HEK293T (cell line): Measurements from ENCODE around the gene MACROD2.

Source experiments
- CTCF ChIA-PET: fragments of 350-600 bp; formaldehyde crosslinking; extraction: SDS; loops from one replicate; lab custom pipeline; 2021; ENCODE audit warnings: antibody characterized with exemption, inconsistent platforms; lab: Yijun Ruan, JAX
- POLR2A ChIA-PET: fragments of 350-600 bp; formaldehyde crosslinking; extraction: SDS; loops from one replicate; lab custom pipeline; 2020; ENCODE audit warnings: antibody characterized with exemption, inconsistent platforms; lab: Yijun Ruan, JAX
- DNase-seq: peaks from one replicate; pipeline ENCODE4 v3.0.0; 2012; ENCODE audit warnings: mixed read lengths; ENCODE audit errors: extremely low spot score
- ARNT ChIP-seq: fragments of 450-650 bp; IDR thresholded peaks from 2 replicates; pipeline ENCODE4 v1.6.1; 2017; ENCODE audit warnings: mild to moderate bottlenecking
- BHLHE40 ChIP-seq: fragments of 450-650 bp; IDR thresholded peaks from 2 replicates; pipeline ENCODE4 v1.6.1; 2016; ENCODE audit warnings: mild to moderate bottlenecking, moderate library complexity, borderline replicate concordance
- CTBP1 ChIP-seq: fragments of 450-650 bp; IDR thresholded peaks from 2 replicates; pipeline ENCODE4 v1.6.1; 2016; ENCODE audit warnings: borderline replicate concordance
- ELF4 ChIP-seq: fragments of 450-650 bp; IDR thresholded peaks from 2 replicates; pipeline ENCODE4 v1.6.1; 2017; ENCODE audit warnings: antibody characterized with exemption
- FOXA1 ChIP-seq: fragments of 450-650 bp; IDR thresholded peaks from 2 replicates; pipeline ENCODE4 v1.6.1; 2016; ENCODE audit warnings: mild to moderate bottlenecking
- FOXK2 ChIP-seq: fragments of 450-650 bp; IDR thresholded peaks from 2 replicates; pipeline ENCODE4 v1.6.1; 2016; ENCODE audit warnings: mild to moderate bottlenecking
- FOXM1 ChIP-seq: fragments of 450-650 bp; IDR thresholded peaks from 2 replicates; pipeline ENCODE4 v1.6.1; 2017; ENCODE audit warnings: mild to moderate bottlenecking, borderline replicate concordance
- HDGF ChIP-seq: fragments of 450-650 bp; IDR thresholded peaks from 2 replicates; pipeline ENCODE4 v1.6.1; 2017; ENCODE audit warnings: antibody characterized with exemption, borderline replicate concordance
- L3MBTL2 ChIP-seq: fragments of 450-650 bp; conservative IDR thresholded peaks from 2 replicates; pipeline ENCODE4 v1.6.1; 2016; ENCODE audit warnings: mild to moderate bottlenecking
- LEF1 ChIP-seq: fragments of 450-650 bp; IDR thresholded peaks from 2 replicates; pipeline ENCODE4 v1.6.1; 2017; ENCODE audit warnings: mild to moderate bottlenecking, borderline replicate concordance
- NFRKB ChIP-seq: fragments of 450-650 bp; IDR thresholded peaks from 2 replicates; pipeline ENCODE4 v1.6.1; 2016; ENCODE audit warnings: mild to moderate bottlenecking, moderate library complexity
- SP1 ChIP-seq: fragments of 450-650 bp; IDR thresholded peaks from 2 replicates; pipeline ENCODE4 v1.6.1; 2017
- SUZ12 ChIP-seq: fragments of 450-650 bp; IDR thresholded peaks from 2 replicates; pipeline ENCODE4 v1.6.1; 2016; ENCODE audit warnings: mild to moderate bottlenecking
- TARDBP ChIP-seq: fragments of 450-650 bp; IDR thresholded peaks from 2 replicates; pipeline ENCODE4 v1.6.1; 2016
- ZNF384 ChIP-seq: fragments of 450-650 bp; IDR thresholded peaks from 2 replicates; pipeline ENCODE4 v1.6.1; 2016
- TF ChIP-seq, protein P1 (sequence below): fragments of 450-650 bp; IDR thresholded peaks from 2 replicates; pipeline ENCODE4 v1.6.1; 2016

Gene MACROD2

DNA sequence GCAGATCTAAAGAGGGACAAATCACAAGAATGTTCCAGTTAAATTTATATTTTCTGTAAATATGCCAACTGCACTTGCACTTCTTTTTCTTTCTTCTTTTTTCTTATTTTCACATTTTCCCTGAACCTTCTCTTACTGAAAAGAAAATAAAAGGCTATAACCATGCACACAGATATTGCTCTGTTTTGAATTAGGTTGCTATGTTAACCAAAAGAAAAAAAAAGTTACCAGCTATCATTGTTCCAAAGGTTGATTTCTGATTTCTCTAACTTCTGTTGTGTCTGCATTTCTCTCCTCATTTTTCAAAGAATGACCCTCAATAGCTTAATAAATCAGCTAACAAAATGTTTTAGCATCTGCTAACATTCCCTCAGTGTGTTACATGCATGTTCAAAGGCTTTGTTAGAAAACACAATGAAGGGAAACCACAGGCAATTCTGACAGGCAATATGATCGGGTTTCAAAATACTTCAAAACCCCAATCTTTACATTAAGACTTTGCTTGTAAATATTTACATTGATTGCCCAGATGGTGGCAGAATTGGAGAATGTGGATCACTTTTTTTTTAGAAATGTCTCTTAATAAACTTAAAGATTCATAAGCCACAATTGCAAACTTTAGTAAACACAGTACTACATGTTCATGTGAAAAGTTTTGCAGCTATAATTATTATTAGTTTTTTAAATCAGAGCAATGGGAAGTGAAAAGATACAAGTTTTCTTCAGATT lies 1270.4 kb downstream of the MACROD2 start:
- no peak for DNase-seq
- ChIA-PET POLR2A (no interaction called here), CTCF (no interaction called here)
- no peak for TF ChIP-seq BHLHE40
- no peak for TF ChIP-seq CTBP1
- TF ChIP-seq FOXM1 = no peak
- no peak for TF ChIP-seq TARDBP
- no peak for TF ChIP-seq SUZ12
- no peak for TF ChIP-seq LEF1
- TF ChIP-seq L3MBTL2 = no peak
- TF ChIP-seq HDGF = no peak

DNA sequence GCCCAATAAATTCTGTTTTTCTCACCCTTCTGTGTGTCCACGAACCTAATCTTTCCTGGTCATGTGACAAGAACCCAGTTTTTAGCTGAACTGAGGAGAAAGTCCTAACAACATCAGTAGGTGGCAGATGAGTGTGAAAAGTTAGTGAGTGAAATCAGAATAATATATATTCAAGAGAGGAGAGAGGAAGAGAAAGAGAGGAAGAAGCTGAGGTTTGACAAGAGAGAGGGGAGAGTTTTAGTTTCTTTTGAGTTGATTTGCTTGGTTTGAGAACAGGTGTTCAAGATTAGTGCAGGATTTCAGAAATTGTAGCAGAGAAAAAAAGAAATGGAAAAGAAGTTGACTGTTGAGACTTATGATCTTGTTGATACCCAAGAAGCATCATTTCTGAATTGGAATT lies 1272.6 kb downstream of the MACROD2 start:
- ChIA-PET POLR2A (no interaction called here), CTCF (no interaction called here)
- TF ChIP-seq TARDBP (no peak), HDGF (no peak), ARNT (no peak), LEF1 (no peak), CTBP1 (no peak), L3MBTL2 (no peak), FOXM1 (no peak), ELF4 (no peak), SP1 (no peak), BHLHE40 (no peak)
- DNase-seq = no peak

DNA sequence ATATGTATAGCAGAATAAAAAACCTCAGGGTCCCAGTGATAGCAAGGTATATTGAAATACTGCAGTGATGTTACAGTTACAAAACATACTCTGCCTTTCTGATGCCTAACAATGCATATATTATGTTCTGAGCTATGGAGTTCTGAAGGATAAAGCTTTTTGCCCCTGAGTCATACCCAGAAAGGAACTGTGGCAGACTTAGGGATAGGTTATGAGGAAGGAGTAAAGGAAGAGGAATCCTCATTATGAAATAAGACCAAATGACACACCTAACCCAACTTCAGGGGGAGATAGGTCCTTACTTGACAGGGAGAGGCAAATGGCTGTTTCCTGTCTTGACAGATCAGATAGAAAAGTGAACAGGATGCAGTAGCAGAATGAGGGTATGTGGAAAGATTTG lies 1282.7 kb downstream of the MACROD2 start:
- DNase-seq = no peak
- POLR2A ChIA-PET = no interaction called here
- TF ChIP-seq, protein P1, sequence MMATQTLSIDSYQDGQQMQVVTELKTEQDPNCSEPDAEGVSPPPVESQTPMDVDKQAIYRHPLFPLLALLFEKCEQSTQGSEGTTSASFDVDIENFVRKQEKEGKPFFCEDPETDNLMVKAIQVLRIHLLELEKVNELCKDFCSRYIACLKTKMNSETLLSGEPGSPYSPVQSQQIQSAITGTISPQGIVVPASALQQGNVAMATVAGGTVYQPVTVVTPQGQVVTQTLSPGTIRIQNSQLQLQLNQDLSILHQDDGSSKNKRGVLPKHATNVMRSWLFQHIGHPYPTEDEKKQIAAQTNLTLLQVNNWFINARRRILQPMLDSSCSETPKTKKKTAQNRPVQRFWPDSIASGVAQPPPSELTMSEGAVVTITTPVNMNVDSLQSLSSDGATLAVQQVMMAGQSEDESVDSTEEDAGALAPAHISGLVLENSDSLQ = no peak
- TF ChIP-seq BHLHE40 (no peak), ZNF384 (no peak)
- CTCF ChIA-PET = no interaction called here

DNA sequence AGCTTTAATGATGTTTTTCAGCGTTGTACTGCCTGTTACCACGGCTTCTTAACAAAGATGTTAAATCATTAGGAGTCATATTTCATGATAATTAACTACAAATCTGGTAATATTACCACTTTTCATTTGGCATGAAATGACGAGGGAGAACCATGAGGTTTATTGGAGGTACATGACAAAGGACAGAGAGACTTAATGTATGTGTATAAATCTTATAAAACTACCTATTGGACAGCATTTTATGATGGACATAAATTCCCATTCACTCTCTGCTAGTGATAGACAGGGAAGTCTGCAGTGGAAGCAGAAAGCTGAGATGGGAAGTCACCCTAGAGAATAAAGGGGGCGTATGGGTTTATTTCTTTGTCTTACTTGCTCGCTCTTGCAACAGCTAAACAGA lies 1292.0 kb downstream of the MACROD2 start:
- DNase-seq = no peak
- ChIA-PET POLR2A (no interaction called here), CTCF (no interaction called here)
- TF ChIP-seq, protein P1 = peak; percentile 90
- TF ChIP-seq CTBP1 = peak; percentile 58; the same call in 1 of the 2 replicates
- TF ChIP-seq ARNT = no peak

DNA sequence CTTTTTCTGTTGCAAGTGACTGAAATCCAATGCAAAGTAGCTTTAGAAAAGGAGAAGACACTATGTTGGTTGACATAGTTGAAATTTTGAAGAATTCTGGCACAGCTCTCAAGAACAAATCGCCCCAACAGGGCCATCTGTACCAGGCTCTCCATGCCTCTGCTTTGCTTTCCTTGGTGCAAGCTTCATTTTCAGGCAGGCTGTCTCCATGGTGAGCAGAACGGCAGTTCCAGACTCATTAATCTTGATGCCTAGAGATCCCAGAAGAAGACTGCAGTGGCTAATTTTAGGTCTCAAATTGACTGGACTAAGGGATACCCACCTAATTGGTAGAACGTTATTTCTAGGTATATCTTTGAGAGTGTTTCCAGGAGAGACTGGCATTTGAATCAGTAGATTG lies 1292.8 kb downstream of the MACROD2 start:
- CTCF ChIA-PET = no interaction called here
- TF ChIP-seq NFRKB = no peak
- TF ChIP-seq FOXA1 = no peak
- TF ChIP-seq BHLHE40 = no peak
- no peak for TF ChIP-seq LEF1
- TF ChIP-seq CTBP1 = no peak
- no peak for TF ChIP-seq ZNF384
- TF ChIP-seq FOXK2 = no peak
- TF ChIP-seq L3MBTL2 = no peak
- no peak for TF ChIP-seq SUZ12
- TF ChIP-seq TARDBP = no peak
- TF ChIP-seq, protein P1 = no peak
- TF ChIP-seq ARNT = no peak
- TF ChIP-seq HDGF = no peak
- TF ChIP-seq FOXM1 = no peak
- no peak for TF ChIP-seq SP1
- no peak for TF ChIP-seq ELF4
- POLR2A ChIA-PET = no interaction called here
- DNase-seq = no peak

DNA sequence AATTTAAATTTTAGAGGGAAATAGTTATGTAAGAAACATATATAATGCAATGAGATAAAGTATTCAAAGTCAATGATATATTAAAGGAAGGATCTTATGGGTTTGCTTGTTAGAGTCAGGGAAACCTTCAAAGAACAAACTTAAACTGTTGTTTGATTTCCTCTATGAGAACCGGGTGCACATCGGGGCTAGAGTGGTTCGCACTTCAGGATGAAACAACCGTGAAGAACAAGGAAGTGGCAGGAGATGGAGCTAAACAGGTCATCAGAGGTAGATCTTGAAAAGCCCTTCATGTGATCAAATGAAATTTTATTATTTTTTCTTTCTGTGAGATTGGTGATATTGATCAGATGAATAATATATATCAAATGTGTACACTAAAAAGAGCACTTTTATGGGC lies 1294.0 kb downstream of the MACROD2 start:
- CTCF ChIA-PET = no interaction called here
- no peak for DNase-seq
- POLR2A ChIA-PET = no interaction called here
- TF ChIP-seq HDGF (no peak), LEF1 (no peak), FOXM1 (no peak), CTBP1 (no peak)

DNA sequence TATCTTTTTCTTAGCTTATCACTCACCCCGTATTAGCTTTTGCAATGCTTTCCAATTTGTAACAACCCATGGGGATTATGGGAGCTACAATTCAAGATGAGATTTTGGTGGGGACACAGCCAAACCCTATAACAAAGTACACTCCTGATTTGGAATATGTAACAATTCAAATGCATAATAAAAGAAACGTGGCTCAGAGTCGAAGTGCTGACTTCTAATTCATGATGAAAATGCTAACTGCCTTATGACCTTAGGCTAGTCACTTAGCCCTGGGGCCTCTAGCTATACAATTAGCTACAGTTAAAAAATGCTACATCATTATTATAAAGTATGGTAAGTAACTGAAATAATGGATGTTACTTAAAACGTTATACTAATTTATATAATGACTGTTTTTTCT lies 1297.1 kb downstream of the MACROD2 start:
- no peak for DNase-seq
- no peak for TF ChIP-seq BHLHE40
- no peak for TF ChIP-seq ELF4
- TF ChIP-seq L3MBTL2 = no peak
- no peak for TF ChIP-seq FOXA1
- TF ChIP-seq FOXK2 = no peak
- no peak for TF ChIP-seq CTBP1
- TF ChIP-seq NFRKB = no peak
- no peak for TF ChIP-seq SP1
- no peak for TF ChIP-seq TARDBP
- no peak for TF ChIP-seq ZNF384
- TF ChIP-seq, protein P1 = no peak
- TF ChIP-seq FOXM1 = no peak
- TF ChIP-seq SUZ12 = no peak
- no peak for TF ChIP-seq ARNT
- no peak for TF ChIP-seq HDGF
- TF ChIP-seq LEF1 = no peak
- ChIA-PET CTCF (no interaction called here), POLR2A (no interaction called here)
